Ammon's horn (tissue), 1 donor: ENCODE data around the gene BBOX1.
"Not testable (repeated sequence)": the region's sequence is repeated elsewhere in the genome, so short reads cannot be mapped to it uniquely, and the experiment has no call there.

Experiments
- DNase-seq: peaks from one replicate; pipeline ENCODE4 v3.0.0-alpha.2; 2016; ENCODE audit warnings: low spot score

The BBOX1 gene

GRCh38 chr11:27124514-27125264, 84.1 kb downstream of the BBOX1 start:
- peak; percentile 28 for DNase-seq

GRCh38 chr11:27129686-27130085, 89.1 kb downstream of the BBOX1 start:
- DNase-seq = no peak

- no peak for DNase-seq
These were observed 90.2 kb downstream of the BBOX1 start for GRCh38 chr11:27130806-27131205.

GRCh38 chr11:27135924-27136329, 95.3 kb downstream of the BBOX1 start:
- not testable (repeated sequence) for DNase-seq

GRCh38 chr11:27138716-27139115, 98.1 kb downstream of the BBOX1 start:
- DNase-seq = no peak

- no peak for DNase-seq
These were observed 99.2 kb downstream of the BBOX1 start for GRCh38 chr11:27139742-27140367.

- no peak for DNase-seq
These were observed 101.0 kb downstream of the BBOX1 start for GRCh38 chr11:27141576-27141975.

GRCh38 chr11:27147916-27148315, 107.3 kb downstream of the BBOX1 start:
- DNase-seq = no peak

- no peak for DNase-seq
These were observed 107.9 kb downstream of the BBOX1 start for GRCh38 chr11:27148506-27148905.

- no peak for DNase-seq
These were observed 109.5 kb downstream of the BBOX1 start for GRCh38 chr11:27150098-27150497.

- DNase-seq = no peak
These were observed 112.5 kb downstream of the BBOX1 start for GRCh38 chr11:27153136-27153535.

- peak; percentile 80 for DNase-seq
These were observed 118.1 kb downstream of the BBOX1 start for GRCh38 chr11:27158456-27159334.

- DNase-seq = no peak
These were observed 118.7 kb downstream of the BBOX1 start for GRCh38 chr11:27159335-27159679.

GRCh38 chr11:27161071-27161470, 120.5 kb downstream of the BBOX1 start:
- no peak for DNase-seq

- DNase-seq = no peak
These were observed 121.6 kb downstream of the BBOX1 start for GRCh38 chr11:27162237-27162636.

GRCh38 chr11:27166130-27166529, 125.5 kb downstream of the BBOX1 start:
- DNase-seq = no peak

GRCh38 chr11:27171376-27171958, 130.9 kb downstream of the BBOX1 start:
- DNase-seq = no peak

- DNase-seq = no peak
These were observed 132.9 kb downstream of the BBOX1 start for GRCh38 chr11:27173545-27173944.

GRCh38 chr11:27174021-27174420, 133.4 kb downstream of the BBOX1 start:
- no peak for DNase-seq

- DNase-seq = no peak
These were observed 134.1 kb downstream of the BBOX1 start for GRCh38 chr11:27174672-27175210.

GRCh38 chr11:27175562-27175961, 134.9 kb downstream of the BBOX1 start:
- DNase-seq = not testable (repeated sequence)
